NCI-H146 (cell line): ENCODE results near the gene TBX21.

Experiments used
- DNase-seq: peaks from one replicate; lab custom pipeline; 2025; lab: John Stamatoyannopoulos, UW

TBX21 gene, protein sequence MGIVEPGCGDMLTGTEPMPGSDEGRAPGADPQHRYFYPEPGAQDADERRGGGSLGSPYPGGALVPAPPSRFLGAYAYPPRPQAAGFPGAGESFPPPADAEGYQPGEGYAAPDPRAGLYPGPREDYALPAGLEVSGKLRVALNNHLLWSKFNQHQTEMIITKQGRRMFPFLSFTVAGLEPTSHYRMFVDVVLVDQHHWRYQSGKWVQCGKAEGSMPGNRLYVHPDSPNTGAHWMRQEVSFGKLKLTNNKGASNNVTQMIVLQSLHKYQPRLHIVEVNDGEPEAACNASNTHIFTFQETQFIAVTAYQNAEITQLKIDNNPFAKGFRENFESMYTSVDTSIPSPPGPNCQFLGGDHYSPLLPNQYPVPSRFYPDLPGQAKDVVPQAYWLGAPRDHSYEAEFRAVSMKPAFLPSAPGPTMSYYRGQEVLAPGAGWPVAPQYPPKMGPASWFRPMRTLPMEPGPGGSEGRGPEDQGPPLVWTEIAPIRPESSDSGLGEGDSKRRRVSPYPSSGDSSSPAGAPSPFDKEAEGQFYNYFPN

DNA sequence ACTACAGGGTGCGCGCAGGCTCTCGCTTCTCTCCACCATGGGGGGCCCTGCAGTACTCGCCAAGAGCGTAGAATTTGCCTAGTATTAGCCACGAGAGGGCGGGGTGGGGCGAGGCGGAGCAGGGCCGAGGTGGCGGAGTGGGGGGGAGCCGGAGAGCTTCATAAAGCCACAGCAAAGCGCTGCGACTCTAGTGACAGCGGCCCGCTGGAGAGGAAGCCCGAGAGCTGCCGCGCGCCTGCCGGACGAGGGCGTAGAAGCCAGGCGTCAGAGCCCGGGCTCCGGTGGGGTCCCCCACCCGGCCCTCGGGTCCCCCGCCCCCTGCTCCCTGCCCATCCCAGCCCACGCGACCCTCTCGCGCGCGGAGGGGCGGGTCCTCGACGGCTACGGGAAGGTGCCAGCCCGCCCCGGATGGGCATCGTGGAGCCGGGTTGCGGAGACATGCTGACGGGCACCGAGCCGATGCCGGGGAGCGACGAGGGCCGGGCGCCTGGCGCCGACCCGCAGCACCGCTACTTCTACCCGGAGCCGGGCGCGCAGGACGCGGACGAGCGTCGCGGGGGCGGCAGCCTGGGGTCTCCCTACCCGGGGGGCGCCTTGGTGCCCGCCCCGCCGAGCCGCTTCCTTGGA lies at the start of gene TBX21:
TSS of gene TBX21 (plus strand) at position 190 of the 627 bp plus-strand sequence. CDS start at position 409, 219 bp downstream.
- DNase-seq, result peak; percentile 82

DNA sequence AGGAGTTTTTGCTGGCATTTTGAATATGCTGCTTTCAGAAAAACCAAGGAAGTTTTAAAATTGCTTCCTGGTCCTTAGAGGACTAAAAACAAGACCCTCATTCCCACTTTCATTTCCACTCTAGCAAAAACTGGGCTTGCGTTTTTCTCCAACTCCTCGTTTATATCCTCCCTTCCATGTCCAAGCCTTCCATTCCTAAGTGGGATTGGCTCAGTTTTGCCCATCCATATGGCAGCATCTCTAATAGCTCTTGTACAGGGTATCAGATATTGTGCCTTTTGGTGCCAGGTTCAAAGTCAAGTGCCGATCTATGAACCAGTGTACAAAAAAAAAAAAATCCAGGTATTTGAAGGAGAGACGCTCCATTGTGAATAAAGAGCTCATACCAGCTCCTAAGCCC lies 49.0 kb upstream of the TBX21 start:
- no peak for DNase-seq

DNA sequence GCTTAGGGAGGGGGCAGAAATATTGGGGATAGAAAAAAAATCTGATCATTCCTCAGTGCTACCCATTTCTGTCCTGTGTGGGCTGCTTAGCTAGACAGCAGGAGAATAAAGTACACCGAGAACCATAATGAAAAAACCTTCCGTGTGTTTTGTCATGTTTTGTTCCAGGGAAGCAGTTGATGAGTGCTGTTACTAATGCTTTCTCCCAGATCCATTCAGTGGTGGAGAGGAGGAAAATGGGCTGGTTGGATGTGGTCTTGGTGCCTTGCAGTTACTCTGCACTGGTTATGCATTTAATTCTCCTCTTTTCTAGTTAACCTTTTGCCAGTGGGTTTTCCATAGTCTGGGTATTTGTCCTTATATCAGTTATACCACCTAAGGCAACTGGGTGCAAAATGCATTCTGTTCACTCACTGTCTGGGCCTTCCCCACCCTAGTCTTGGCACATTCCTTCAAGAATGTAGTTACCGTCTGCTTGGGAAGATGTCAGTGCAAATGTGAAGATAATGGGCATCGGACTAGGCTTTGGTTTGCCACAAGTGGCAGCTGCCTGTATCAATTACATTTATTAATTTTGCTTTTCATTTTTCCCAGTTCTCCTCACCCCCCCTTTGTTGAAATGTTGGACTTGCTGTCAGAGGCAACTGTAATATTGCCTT lies 48.4 kb upstream of the TBX21 start:
- no peak for DNase-seq

DNA sequence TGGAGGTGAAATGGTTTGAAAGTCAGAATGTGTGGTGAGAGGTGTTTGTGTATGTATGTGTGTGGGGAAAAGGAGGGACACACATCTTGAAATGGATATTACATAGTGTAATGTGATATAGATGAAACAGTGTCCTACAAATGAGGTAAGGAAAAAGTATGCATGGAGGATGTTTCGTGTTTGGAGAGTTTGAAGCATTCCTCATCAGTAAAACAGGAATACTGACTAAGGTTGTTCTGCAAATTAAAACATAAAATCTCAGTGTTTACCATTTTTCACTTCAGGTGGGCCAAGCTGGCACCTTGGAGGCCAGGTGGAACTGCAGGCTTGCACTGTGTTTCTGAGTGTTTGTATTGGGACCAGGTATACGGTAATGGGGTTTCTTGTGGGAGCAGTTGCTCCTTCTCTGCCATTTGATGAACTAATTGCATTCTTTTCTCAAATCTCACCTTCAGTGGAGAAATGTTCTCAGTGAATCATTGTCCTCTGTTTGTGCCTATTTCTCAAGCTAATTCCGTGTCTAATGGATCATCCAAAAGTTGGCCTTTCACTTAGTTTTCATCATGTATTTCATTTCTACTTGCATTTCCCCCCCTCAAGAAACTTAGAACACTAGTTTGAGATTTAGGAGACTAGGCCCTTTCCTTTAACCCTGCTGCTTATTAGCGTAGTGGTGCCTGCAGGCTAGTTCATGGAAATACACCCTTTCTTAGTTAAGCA lies 47.3 kb upstream of the TBX21 start:
- no peak for DNase-seq

DNA sequence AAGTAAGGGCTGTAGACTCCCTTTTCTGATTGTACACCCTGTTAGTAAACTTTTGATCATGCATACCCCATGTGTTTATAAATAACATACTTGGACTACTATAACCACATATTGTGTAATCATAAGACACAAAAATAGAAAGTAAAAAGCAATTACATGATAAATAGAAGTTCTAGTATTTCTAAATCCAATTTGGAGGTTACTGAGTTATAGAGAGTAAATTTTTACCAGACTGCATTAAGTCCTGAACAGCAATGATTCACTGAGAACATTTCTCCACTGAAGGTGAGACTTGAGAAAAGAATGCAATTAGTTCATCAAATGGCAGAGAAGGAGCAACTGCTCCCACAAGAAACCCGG lies 46.8 kb upstream of the TBX21 start:
- no peak for DNase-seq

DNA sequence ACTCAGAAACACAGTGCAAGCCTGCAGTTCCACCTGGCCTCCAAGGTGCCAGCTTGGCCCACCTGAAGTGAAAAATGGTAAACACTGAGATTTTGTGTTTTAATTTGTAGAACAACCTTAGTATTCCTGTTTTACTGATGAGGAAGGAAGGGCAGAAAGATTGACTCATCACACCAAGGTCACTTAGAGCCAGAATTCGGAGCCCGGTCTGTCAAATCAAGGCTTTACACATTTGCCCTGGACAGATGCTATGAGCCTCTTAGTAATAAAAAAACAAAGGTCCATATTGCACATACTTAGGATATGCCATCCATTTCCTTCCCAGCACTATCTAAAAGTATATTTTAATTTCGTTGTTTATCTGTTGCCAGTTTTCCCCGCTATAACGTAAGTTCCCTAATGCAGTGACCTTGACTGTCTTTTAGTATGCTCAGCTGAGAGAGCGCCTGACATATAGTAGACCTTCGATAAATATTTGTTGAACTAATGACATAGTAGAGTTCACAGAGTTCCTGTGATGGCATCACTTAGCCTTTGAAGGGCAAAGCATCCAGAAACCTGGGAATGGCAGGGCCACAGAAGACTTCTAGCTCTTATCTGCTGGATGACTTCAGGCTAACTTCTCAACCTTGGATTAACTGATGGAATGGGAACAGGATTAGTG lies 46.2 kb upstream of the TBX21 start:
- DNase-seq, result no peak

DNA sequence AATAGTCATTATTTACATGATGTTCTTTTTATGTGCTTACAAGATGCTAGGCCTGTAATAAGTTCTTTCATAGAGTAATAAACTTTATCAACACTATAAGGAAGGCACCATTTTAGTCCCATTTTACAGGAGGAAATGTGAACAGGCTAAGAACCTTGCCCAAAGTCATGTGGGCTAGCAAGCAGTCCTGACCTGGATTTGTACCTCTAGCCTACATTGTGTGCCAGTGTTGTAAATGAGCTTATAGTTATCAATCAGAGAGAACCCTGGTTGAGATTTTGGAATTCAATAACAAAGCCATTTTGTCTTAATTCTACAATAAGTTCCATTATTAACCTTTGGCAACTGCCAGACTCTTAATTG lies 45.7 kb upstream of the TBX21 start:
- no peak for DNase-seq

DNA sequence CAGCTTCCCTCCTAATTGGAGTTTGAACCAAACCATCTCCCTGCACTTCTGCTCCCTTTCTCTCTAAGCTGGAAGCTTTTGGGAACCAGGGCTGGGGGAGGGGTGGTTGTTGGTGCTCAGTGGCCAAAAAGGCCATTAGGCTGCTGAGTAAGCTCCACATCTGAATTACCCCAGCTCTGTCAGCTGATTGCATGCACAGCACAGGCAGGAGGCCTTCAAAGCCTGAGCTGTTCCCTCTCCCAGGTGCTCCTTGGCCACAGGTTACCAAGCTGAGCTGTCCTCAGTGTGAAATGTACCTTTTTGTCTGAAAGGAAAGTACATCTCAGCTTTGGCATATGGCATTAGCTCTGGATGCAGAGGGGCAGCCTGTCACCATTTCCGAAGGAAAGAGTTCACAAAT lies 45.3 kb upstream of the TBX21 start:
- no peak for DNase-seq

DNA sequence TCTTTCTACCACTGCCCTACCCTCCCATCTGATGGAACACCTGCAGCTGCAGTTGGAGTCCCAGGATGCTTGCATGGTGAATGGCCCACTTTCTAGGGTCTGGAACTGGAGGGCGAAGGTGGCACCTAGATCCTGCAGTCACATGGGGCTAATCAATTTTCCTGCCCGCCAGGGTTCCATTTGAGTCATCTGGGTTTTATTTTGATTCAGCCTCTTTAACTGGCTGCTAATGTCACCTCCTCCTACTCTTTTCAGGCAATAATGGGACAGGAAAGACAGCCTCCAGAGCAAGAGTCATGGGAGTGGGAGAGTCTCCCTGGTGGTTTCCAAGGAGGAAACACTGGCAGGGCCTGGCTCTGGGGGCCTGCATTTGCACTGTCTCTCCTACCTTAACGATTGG lies 42.9 kb upstream of the TBX21 start:
- no peak for DNase-seq

DNA sequence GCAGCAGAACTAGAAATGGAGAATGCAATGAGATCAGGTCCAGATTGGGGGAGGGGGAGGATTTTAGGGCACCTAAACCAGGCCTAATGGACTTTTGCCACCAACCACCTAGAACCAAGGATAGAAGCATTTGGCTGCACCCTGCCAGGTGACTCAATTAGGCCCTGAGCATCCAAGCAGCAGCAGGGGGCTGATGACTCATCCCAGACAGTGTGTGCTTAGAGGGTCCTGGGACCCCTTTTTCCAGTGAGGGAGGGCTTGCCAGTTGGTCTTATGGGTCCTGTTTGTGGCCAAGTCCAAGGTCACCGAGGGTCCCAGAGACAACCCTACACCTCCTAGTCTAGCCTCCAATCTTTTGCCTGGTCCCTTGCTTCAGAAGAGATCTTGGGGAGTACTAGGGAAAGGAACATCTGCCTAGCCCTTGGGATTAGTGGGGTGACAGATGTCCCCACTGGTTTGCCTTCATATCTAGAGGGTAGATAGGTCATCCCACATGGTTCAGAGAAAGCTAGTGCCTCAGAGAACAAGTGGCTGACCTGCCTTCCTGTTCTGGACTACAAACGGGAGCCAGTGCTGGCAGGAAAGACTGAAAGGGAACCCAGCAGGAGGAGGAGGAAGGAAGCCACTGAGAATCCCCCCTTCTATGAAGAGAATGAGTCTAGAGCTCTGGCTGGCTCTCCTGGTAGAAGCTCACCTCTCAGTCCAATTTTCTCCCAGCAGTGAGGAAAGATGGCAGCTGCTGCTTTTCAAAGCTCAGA lies 40.7 kb upstream of the TBX21 start:
- no peak for DNase-seq

DNA sequence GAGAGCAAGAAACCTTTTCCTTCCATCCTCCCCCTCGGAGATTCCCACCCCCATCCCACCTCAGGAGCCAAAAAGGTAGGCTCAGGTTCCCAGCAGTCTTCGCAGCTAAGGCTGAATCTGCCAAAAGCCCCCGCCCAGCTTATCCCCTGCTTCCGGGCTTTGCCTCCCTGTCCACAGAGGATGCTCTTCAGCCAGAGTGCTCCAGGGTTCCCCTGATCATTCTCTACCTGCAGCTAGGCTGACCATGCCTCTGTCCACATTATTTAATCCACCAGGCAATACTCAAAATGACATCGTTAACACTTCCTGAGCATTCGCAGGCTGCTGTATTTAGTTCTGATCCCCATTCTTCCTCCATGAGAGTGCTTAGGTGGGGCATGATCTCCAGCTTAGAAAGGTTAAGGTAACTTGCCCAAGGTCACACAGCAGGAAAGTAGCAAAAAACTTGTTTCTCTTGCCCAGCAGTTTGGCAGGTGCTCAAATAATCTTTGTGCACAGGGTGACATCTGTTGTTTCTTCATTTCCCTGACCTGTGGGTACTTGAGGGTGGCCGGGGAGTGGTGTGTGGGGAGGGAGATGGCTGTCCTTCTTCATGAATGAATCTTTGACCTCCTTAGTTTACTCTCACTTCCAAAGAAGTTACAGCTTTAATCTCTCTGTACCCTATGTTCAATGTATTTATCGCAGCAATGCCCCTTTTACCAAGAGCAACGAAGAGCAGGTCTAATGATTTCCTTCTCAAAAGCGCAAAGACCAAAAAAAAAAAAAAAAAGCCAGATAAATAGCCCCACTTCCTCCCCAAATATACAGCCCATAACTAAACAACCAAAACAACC lies 39.9 kb upstream of the TBX21 start:
- peak; percentile 46 for DNase-seq

DNA sequence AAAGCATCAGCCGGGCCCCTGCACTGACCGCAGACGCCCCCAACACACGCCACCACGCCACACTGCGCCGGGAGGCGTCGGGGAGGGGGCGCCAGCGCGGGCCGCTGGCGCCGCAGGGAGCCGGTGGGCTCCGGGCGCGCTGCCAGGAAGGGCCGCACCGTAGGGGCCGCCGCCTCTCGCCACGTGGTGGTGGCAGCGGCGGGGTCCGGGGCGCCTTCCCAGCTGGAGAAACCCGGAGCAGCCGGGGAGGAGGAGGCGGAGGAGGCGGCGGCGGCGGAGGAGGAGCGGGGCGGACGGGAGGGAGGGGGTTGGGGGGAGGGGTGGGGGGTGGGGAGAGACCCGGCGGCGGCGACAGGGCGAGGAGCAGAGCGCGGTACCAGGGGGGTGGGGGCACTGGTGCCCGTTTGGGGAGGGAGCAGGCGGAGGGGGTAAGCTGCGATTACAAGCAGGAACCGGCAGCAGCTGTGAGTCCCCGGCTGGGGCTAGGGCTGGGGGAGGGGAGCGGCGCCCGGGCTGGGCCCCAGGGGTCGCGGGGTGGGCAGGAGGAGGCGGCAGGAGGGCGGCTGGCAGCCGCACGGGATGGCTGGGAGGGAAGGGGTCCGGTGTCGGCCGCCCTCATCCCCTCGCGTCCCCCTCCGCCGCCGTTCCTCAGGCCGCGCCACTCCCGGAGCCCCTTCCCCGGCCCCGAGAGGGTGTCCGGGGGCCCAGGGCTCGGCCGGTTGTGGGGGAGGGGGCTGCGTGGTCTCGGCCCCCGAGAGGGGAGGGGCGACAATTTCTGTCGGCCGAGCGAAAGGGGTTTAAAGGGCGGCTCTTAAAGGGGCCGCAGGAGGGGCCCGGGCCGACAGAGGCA lies 39.1 kb upstream of the TBX21 start, which contains the start of gene TBKBP1:
TSS of gene TBKBP1 (plus strand) at position 431 of the 850 bp plus-strand sequence. CDS start 1,952 bp downstream, outside the sequence.
- DNase-seq, result peak; percentile 73

DNA sequence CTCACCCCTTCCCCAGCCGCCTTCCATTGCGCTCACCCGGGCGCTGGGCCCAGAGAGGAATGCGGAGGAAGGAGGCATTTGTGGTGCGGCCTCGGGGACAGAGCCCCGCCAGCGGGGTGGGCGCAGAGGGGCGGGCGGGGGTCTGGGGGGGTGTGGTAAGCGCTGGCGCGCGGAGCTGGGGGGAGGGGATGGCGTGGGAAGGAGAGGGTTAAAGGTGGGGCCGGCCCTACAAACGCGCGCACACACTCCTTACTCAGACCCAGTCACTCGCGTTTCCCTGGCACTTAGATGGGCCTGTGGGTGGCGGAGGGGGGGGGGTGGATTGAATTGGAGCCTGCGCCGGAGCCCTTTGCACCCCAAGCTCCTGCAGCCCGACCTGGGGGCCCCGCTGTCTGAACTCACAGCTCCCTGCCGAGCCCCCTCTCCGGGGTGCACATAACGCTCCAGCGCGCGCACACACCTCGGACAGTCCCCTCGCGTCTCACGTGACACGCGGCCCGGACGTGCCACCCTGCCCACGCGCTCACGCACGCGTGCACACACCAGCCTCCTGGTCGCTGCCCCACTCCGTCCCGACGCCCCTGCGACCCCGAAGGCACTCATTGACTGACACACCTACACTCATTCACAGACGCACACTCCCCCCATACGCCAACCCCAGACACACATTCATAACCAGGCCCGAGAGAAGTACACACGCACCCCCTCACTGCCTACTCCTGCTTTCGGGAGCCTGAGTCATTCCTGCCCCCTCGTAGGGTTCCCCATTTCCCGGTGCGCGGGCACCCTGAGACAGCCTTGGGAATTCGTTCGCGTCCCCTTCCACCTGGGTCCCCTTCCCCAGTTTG lies 38.2 kb upstream of the TBX21 start:
- peak; percentile 43 for DNase-seq

DNA sequence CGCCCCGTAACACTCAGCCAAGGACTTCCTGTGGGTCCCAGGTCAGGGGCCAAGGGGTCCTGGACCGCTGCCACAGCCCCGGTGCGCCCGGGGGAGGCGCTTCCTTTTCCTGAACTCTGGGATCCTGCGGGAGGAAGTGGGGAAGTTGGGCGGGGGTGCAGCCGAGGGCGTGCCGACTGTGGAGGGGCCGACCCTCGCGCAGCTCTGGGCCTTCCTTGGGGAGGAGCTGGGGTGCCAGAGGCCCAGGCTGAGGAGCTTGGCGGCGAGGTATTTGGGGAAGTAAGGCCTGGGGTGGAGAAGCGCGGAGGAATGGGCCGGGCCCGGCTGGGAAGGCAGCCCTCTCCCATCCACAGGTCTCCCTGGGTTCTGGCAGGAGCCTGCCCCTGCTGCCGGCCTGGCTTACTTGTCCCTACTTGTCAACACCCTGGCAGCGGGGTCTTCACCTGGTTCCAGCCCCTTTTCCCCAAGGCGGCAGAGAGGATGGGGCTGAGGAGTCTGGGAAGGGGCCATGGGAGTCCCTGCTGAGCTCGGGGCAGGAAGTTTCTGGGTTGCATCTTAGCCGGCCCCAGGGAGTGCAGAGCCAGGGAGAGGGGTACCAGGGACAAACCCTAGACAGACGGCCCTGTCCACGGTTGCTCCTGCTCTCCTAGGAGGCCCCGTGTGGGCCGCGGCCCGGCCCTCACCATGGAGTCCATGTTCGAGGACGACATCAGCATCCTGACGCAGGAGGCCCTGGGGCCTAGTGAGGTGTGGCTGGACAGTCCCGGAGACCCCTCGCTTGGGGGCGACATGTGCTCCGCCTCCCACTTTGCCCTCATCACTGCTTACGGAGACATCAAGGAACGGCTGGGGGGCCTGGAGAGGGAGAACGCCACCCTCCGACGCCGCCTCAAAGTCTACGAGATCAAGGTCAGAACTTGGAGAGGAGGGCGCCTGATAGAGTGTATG lies 37.3 kb upstream of the TBX21 start:
- no peak for DNase-seq

DNA sequence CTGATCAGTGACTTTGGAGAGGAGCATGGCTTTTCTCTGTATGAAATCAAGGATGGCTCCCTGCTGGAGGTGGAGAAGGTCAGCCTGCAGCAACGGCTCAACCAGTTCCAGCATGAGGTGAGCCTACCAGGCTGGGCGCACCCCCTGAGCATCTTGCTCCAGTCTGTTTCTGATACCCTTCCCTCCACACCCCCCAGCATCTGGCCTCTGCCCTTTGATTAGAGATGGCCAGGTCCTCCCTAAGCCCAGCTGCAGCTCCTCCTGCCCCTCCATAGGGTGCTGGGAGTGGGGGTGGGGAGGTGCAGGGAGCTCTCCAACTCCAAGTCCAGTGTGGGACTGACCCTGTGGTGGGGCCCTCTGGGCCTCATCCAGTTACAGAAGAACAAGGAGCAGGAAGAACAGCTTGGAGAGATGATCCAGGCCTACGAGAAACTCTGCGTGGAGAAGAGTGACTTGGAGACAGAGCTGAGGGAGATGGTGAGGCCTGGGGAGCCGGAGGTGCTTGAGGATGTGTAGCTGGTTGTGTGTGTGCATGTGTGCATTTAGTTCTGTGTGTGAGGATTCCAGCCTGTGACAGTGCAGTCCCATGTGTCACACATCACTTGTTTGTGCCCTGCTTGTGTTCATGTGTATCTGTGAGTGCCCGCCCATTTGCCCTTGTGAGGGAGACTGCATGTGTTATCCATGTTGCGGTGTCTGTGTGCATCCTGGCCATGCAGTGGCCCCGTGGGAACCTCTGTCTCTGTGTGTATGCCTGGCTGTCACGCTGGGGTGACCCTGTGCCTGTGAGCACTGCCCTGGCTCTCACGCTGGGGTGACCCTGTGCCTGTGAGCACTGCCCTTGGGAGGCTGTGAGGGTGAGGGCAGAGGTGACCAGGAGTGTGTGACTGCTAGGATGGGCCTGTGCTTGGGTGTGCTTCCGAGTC lies 36.1 kb upstream of the TBX21 start:
- no peak for DNase-seq
